A673 (cell line): ENCODE data around the gene CCDC183.

ENCODE experiments used
- CTCF ChIP-seq: fragments of 300-800, 200-600 bp; sonication (generic); conservative IDR thresholded peaks from 2 replicates; pipeline ENCODE4 v1.5.1; 2017; ENCODE audit warnings: low read depth, mild to moderate bottlenecking, antibody characterized with exemption, low read length, moderate library complexity, mixed read lengths
- EZH2 ChIP-seq: fragments of 200-600 bp; sonication (generic); IDR thresholded peaks from 2 replicates; pipeline ENCODE4 v1.6.1; 2017; ENCODE audit warnings: borderline replicate concordance, low read depth, mild to moderate bottlenecking, mixed read lengths, antibody characterized with exemption, low read length; ENCODE audit not compliant: poor library complexity, severe bottlenecking

GRCh38 chr9:136748201-136748600 is 47.9 kb upstream of the CCDC183 start, which contains the start of gene LCN6:
- TF ChIP-seq CTCF (no peak), EZH2 (no peak)
